BJ (cell line): ENCODE measurements around the gene SLC25A38. TPM values are rescaled to one million over a fixed set of nuclear protein-coding genes. Genes with fewer than 3 reads are reported as not detected.

Experiments used
- CTCF ChIA-PET: fragments of 350-600 bp; formaldehyde crosslinking; extraction: SDS; loops from one replicate; lab custom pipeline; 2021; ENCODE audit warnings: antibody characterized with exemption, inconsistent platforms; lab: Yijun Ruan, JAX
- POLR2A ChIA-PET: fragments of 300-600 bp; sonication (Branson Sonifier 250); formaldehyde crosslinking; extraction: SDS; loops from one replicate; lab custom pipeline; 2021; ENCODE audit warnings: antibody characterized with exemption; lab: Charles Lee
- DNase-seq: peaks from one replicate; pipeline ENCODE4 v3.0.0-alpha.2; 2011; ENCODE audit warnings: low read depth
- H3K27me3 ChIP-seq: 2 replicates; pipeline ENCODE4 v1.6.0; 2011; ENCODE audit warnings: low read length; ENCODE audit not compliant: control insufficient read depth, insufficient read depth
- H3K36me3 ChIP-seq: 2 replicates; pipeline ENCODE4 v1.5.1; 2011; ENCODE audit warnings: low read length; ENCODE audit not compliant: control insufficient read depth, insufficient read depth
- H3K4me3 ChIP-seq: 2 replicates; pipeline ENCODE4 v1.5.1; 2011; ENCODE audit warnings: low read depth, mild to moderate bottlenecking, control low read depth, low read length
- polyA plus RNA-seq: library from polyadenylated mRNA; depleted of rRNA; stranded (reverse); fragments of >200 nt; gene quantifications from 2 replicates; pipeline ENCODE4 v1.2.3, GENCODE V29; 2011
- TF ChIP-seq, protein P1 (sequence below): IDR thresholded peaks from 2 replicates; pipeline ENCODE4 v1.5.1; 2011; ENCODE audit warnings: low read depth, mild to moderate bottlenecking, control low read depth, inconsistent platforms, low read length, moderate library complexity; ENCODE audit not compliant: insufficient read depth

The SLC25A38 gene
- polyA plus RNA-seq, 1 experiment, result 49.8 TPM

DNA sequence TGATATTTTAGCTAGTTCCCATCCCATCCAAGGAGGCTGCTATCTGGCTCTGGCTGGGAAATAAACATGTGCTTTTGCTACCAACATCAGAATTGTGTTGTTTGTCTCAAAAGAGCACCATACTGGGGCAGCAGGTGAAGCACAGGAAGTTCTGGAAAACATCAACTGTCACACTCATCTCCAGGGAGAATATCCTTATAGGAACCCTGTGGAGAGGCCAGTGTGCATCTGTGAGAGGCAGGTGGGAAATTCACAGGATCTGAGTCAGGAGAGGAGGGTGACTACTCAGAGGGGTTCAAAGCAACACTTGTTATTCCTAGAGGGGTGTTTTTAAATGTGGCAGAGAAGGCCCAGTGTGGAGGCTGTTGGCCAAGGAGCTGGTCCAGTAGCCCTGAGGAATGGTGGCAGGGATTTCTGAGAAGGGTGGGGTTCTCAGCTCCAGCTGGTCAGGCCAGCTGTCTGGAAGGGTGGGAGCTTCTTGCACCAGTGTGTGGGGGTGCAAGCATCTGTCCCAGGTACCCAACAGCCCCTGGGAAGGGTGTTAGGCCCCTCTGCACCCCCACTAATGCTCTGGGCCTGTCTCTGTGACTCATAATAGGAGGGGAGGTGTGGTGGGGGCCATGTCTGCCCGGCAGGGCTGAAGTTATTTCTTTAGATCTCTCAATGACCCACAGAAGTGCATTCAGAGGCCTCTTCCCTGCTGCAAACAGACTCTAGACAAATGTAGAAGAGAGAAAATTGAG, 52.0 kb downstream of the SLC25A38 start:
- TF ChIP-seq, protein P1, sequence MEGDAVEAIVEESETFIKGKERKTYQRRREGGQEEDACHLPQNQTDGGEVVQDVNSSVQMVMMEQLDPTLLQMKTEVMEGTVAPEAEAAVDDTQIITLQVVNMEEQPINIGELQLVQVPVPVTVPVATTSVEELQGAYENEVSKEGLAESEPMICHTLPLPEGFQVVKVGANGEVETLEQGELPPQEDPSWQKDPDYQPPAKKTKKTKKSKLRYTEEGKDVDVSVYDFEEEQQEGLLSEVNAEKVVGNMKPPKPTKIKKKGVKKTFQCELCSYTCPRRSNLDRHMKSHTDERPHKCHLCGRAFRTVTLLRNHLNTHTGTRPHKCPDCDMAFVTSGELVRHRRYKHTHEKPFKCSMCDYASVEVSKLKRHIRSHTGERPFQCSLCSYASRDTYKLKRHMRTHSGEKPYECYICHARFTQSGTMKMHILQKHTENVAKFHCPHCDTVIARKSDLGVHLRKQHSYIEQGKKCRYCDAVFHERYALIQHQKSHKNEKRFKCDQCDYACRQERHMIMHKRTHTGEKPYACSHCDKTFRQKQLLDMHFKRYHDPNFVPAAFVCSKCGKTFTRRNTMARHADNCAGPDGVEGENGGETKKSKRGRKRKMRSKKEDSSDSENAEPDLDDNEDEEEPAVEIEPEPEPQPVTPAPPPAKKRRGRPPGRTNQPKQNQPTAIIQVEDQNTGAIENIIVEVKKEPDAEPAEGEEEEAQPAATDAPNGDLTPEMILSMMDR, result no peak
- CTCF ChIA-PET, result interaction anchor here (2.9 kb wide), 1 partner anchor 12 kb away, joined by 25 read pairs; no protein-coding TSS in a partner anchor
- no peak overlapping the region for H3K4me3 ChIP-seq
- DNase-seq, result no peak
- H3K27me3 ChIP-seq, result no peaks in the 10 kb centered on the region
- POLR2A ChIA-PET, result no interaction called here
- no peaks in the 10 kb centered on the region for H3K36me3 ChIP-seq

DNA sequence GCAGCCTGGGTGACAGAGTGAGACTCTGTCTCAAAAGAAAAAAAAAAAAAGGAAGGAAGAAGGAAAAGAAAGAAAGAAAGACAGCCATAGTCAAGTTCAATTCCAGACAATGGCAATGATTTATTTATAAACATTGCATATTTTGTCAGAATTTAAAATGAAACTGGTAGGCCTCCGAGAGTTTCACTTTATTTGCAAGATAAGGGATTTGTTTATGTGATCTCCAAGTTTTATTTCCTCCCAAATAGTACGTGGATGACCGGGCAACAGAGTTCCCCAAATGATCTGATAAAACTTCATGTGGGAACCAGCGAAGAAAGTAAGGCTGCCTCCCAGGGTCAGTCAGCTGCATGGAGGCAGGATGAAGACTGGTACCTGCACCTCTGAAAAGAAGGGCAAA, 55.7 kb downstream of the SLC25A38 start:
- CTCF ChIA-PET, result interaction anchor here (1.2 to 1.9 kb wide), 3 partner anchors 9 to 60 kb away, joined by 3 to 8 read pairs (median 6); no protein-coding TSS in a partner anchor
- no peak overlapping the region for H3K4me3 ChIP-seq
- no peaks in the 10 kb centered on the region for H3K27me3 ChIP-seq
- no peaks in the 10 kb centered on the region for H3K36me3 ChIP-seq
- POLR2A ChIA-PET, result no interaction called here
- TF ChIP-seq, protein P1, result no peak
- DNase-seq, result no peak

DNA sequence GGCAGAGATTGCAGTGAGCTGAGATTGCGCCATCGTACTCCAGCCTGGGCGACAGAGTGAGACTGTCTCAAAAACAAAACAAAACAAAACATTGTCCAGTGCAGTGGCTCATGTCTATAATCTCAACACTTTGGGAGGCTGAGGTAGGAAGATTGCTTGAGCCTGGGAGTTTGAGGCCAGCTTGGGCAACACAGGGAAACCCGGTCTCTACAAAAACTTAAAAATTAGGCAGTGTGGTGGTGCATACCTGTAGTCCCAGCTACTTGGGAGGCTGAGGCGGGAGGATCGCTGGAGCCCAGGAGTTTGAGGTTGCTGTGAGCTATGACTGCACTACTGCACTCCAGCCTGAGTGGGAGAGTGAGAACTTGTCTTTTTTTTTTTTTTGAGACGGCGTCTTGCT, 57.1 kb downstream of the SLC25A38 start:
- TF ChIP-seq, protein P1, result no peak
- CTCF ChIA-PET, result interaction anchor here (1.2 to 1.3 kb wide), 2 partner anchors 59 to 1442 kb away, joined by 3 to 6 read pairs; no protein-coding TSS in a partner anchor
- Histone ChIP-seq H3K27me3 (no peaks in the 10 kb centered on the region), H3K36me3 (no peaks in the 10 kb centered on the region), H3K4me3 (no peak overlapping the region)
- DNase-seq, result no peak
- POLR2A ChIA-PET, result no interaction called here

DNA sequence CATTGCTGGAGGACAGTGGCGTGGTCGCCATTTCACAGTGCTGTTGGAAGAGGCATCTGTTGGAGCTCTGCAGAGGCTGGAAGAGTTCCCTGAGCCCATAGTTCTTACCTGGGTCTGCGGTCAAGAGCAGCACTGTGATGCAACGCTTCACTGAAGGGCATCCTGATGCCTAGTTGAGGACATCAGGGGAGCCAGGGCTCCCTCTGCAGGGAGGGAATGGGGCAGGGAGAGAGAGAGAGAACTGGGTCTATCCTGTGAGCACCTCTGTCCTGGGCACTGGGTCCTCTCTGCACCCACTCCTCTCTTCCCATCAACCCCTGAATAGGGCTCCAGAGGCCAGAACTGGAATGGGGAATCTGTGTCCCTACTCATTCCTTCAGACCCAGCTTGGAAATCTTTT, 60.4 kb downstream of the SLC25A38 start:
- POLR2A ChIA-PET, result no interaction called here
- Histone ChIP-seq H3K36me3 (no peaks in the 10 kb centered on the region), H3K4me3 (no peak overlapping the region), H3K27me3 (no peaks in the 10 kb centered on the region; the same call in 1 of the 2 replicates)
- CTCF ChIA-PET, result interaction anchor here (8.9 kb wide), 1 partner anchor 55 kb away, joined by 75 read pairs; no protein-coding TSS in a partner anchor
- DNase-seq, result no peak
- TF ChIP-seq, protein P1, result no peak; the same call in 1 of the 2 replicates

DNA sequence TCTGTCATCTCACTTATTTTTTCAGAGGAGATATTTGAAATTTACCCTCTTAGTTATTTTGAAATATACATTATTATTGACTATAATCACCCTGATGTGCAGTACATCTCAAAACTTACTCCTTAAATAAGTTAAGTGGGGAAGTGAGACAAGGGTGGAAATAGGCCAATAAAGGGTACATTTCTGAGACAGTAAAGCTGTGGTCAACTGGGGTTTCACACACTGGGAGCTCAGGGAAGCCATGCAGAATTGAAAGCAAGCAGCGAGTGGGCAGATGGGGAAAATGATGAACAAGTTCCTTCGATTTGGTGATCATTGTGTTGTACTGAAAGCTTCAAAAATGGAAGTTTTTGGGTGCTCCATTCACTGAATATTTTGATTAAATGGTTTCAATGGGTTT, 62.8 kb downstream of the SLC25A38 start:
- Histone ChIP-seq H3K4me3 (no peak overlapping the region), H3K27me3 (no peaks in the 10 kb centered on the region; the same call in 1 of the 2 replicates), H3K36me3 (no peaks in the 10 kb centered on the region)
- DNase-seq, result no peak
- ChIA-PET CTCF (interaction anchor here (0.6 to 8.9 kb wide), 10 partner anchors 9 to 53 kb away, joined by 3 to 75 read pairs (median 8); no protein-coding TSS in a partner anchor), POLR2A (no interaction called here)
- TF ChIP-seq, protein P1, result no peak
